Measurements from ENCODE around the gene PLA2G2F. TPM values are rescaled to one million over a fixed set of nuclear protein-coding genes. Genes with fewer than 3 reads are reported as not detected.
A peak's percentile ranks its signal among the peaks of the same experiment; 100 is the strongest.

The PLA2G2F gene
- total and polyA plus RNA-seq, 9 of the 15 experiments (the other 6 are each of a cell fraction or from before 2014, with no cell fraction given): not detected

DNA sequence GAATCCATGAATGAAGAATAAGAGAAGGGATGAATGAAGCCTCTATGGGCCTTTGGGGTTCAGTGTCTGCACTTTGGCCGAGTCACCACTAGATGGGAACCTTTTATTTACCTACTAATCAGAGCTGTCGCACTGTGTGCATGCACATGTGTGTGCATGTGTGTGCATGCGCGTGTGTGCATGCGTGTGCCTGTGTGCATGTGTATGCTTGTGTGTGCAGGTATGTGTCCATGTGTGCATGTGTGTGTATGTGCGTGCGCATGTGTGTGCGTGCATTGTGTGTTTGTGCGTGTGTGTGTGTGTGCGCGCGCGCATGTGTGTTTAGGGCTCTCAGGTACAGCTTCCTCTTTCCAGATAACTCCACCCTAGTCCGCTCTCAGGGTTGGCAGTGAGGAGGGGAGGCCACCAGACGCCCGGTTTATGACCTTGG, 26.4 kb downstream of the PLA2G2F start (continued):
- no peak for TF ChIP-seq SMARCB1 (IDR thresholded peaks at IDR 0.05; ENCODE audit: insufficient read length, low read depth)
- TF ChIP-seq FOSL1 (tag; conservative IDR thresholded peaks at IDR 0.05): no peak
- no peak for TF ChIP-seq PHF8 (IDR thresholded peaks at IDR 0.05; ENCODE audit: borderline replicate concordance, low read length)
- no peak for TF ChIP-seq FIP1L1 (IDR thresholded peaks at IDR 0.05; ENCODE audit: low read depth, low read length, poor library complexity, severe bottlenecking)
- no peak for TF ChIP-seq ZNF133 (CRISPR knock-in tag; IDR thresholded peaks at IDR 0.05)
- TF ChIP-seq RBFOX2 (IDR thresholded peaks at IDR 0.05; ENCODE audit: low read depth, low read length): no peak
- TF ChIP-seq, protein P1, sequence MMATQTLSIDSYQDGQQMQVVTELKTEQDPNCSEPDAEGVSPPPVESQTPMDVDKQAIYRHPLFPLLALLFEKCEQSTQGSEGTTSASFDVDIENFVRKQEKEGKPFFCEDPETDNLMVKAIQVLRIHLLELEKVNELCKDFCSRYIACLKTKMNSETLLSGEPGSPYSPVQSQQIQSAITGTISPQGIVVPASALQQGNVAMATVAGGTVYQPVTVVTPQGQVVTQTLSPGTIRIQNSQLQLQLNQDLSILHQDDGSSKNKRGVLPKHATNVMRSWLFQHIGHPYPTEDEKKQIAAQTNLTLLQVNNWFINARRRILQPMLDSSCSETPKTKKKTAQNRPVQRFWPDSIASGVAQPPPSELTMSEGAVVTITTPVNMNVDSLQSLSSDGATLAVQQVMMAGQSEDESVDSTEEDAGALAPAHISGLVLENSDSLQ (IDR thresholded peaks at IDR 0.05): 0 out of 2 replicates have a peak, but pooled peaks have one; percentile 9
- TF ChIP-seq MBD2 (IDR thresholded peaks at IDR 0.05; ENCODE audit: borderline replicate concordance, low read depth): no peak
- no peak for TF ChIP-seq BCL6 (CRISPR knock-in tag; IDR thresholded peaks at IDR 0.05)
- TF ChIP-seq, protein P2, sequence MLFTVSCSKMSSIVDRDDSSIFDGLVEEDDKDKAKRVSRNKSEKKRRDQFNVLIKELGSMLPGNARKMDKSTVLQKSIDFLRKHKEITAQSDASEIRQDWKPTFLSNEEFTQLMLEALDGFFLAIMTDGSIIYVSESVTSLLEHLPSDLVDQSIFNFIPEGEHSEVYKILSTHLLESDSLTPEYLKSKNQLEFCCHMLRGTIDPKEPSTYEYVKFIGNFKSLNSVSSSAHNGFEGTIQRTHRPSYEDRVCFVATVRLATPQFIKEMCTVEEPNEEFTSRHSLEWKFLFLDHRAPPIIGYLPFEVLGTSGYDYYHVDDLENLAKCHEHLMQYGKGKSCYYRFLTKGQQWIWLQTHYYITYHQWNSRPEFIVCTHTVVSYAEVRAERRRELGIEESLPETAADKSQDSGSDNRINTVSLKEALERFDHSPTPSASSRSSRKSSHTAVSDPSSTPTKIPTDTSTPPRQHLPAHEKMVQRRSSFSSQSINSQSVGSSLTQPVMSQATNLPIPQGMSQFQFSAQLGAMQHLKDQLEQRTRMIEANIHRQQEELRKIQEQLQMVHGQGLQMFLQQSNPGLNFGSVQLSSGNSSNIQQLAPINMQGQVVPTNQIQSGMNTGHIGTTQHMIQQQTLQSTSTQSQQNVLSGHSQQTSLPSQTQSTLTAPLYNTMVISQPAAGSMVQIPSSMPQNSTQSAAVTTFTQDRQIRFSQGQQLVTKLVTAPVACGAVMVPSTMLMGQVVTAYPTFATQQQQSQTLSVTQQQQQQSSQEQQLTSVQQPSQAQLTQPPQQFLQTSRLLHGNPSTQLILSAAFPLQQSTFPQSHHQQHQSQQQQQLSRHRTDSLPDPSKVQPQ (CRISPR knock-in tag; IDR thresholded peaks at IDR 0.05; ENCODE audit: borderline replicate concordance): no peak
- no peak for TF ChIP-seq GTF2E2 (tag; IDR thresholded peaks at IDR 0.05)
- no peak for TF ChIP-seq SIRT6 (IDR thresholded peaks at IDR 0.05; ENCODE audit: low read depth, low read length)
- no peak for TF ChIP-seq HMG20B (CRISPR knock-in tag; IDR thresholded peaks at IDR 0.05)
- 0 out of 2 replicates have a peak, but pooled peaks have one; percentile 26 for TF ChIP-seq HDAC2 (IDR thresholded peaks at IDR 0.05)
- peak in 1 of 2 experiments; percentile 87; a peak in 3 of 4 replicates for TF ChIP-seq RAD21 (CRISPR knock-in tag; conservative IDR thresholded peaks at IDR 0.05 in 1 of 2, IDR thresholded peaks at IDR 0.05 in 1 of 2)
- TF ChIP-seq, protein P3, sequence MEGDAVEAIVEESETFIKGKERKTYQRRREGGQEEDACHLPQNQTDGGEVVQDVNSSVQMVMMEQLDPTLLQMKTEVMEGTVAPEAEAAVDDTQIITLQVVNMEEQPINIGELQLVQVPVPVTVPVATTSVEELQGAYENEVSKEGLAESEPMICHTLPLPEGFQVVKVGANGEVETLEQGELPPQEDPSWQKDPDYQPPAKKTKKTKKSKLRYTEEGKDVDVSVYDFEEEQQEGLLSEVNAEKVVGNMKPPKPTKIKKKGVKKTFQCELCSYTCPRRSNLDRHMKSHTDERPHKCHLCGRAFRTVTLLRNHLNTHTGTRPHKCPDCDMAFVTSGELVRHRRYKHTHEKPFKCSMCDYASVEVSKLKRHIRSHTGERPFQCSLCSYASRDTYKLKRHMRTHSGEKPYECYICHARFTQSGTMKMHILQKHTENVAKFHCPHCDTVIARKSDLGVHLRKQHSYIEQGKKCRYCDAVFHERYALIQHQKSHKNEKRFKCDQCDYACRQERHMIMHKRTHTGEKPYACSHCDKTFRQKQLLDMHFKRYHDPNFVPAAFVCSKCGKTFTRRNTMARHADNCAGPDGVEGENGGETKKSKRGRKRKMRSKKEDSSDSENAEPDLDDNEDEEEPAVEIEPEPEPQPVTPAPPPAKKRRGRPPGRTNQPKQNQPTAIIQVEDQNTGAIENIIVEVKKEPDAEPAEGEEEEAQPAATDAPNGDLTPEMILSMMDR (IDR thresholded peaks at IDR 0.05 in 2 of 3, conservative IDR thresholded peaks at IDR 0.05 in 1 of 3; ENCODE audit: insufficient read depth in 2 of 3, low read depth in 1 of 3, low read length in 3 of 3): peak; percentile 67 to 75 (median 70)
- no peak for TF ChIP-seq ZKSCAN3 (CRISPR knock-in tag; IDR thresholded peaks at IDR 0.05)
- TF ChIP-seq, protein P4, sequence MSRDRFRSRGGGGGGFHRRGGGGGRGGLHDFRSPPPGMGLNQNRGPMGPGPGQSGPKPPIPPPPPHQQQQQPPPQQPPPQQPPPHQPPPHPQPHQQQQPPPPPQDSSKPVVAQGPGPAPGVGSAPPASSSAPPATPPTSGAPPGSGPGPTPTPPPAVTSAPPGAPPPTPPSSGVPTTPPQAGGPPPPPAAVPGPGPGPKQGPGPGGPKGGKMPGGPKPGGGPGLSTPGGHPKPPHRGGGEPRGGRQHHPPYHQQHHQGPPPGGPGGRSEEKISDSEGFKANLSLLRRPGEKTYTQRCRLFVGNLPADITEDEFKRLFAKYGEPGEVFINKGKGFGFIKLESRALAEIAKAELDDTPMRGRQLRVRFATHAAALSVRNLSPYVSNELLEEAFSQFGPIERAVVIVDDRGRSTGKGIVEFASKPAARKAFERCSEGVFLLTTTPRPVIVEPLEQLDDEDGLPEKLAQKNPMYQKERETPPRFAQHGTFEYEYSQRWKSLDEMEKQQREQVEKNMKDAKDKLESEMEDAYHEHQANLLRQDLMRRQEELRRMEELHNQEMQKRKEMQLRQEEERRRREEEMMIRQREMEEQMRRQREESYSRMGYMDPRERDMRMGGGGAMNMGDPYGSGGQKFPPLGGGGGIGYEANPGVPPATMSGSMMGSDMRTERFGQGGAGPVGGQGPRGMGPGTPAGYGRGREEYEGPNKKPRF (IDR thresholded peaks at IDR 0.05; ENCODE audit: low read depth, low read length): no peak
- TF ChIP-seq, protein P5, sequence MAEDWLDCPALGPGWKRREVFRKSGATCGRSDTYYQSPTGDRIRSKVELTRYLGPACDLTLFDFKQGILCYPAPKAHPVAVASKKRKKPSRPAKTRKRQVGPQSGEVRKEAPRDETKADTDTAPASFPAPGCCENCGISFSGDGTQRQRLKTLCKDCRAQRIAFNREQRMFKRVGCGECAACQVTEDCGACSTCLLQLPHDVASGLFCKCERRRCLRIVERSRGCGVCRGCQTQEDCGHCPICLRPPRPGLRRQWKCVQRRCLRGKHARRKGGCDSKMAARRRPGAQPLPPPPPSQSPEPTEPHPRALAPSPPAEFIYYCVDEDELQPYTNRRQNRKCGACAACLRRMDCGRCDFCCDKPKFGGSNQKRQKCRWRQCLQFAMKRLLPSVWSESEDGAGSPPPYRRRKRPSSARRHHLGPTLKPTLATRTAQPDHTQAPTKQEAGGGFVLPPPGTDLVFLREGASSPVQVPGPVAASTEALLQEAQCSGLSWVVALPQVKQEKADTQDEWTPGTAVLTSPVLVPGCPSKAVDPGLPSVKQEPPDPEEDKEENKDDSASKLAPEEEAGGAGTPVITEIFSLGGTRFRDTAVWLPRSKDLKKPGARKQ (CRISPR knock-in tag; IDR thresholded peaks at IDR 0.05): peak; percentile 97

Data from K562 (cell line).